HG02610 (cell line): ENCODE measurements around the gene AKAP6.

ENCODE experiments used
- ATAC-seq: cut with Tn5 transposase; IDR thresholded peaks from one replicate; pipeline ENCODE4 v1.9.1; 2021; ENCODE audit warnings: mild to moderate bottlenecking, moderate library complexity; ENCODE audit not compliant: unreplicated experiment

AKAP6 gene

GRCh38 chr14:32474478-32475195, 145.5 kb downstream of the AKAP6 start:
- ATAC-seq: no peak

GRCh38 chr14:32476532-32476931, 147.4 kb downstream of the AKAP6 start:
- no peak for ATAC-seq

GRCh38 chr14:32477396-32477795, 148.3 kb downstream of the AKAP6 start:
- no peak for ATAC-seq

- no peak for ATAC-seq
These were observed 149.0 kb downstream of the AKAP6 start for GRCh38 chr14:32478050-32478449.

- no peak for ATAC-seq
These were observed 151.2 kb downstream of the AKAP6 start for GRCh38 chr14:32480337-32480736.

- no peak for ATAC-seq
These were observed 152.6 kb downstream of the AKAP6 start for GRCh38 chr14:32481707-32482106.

GRCh38 chr14:32491416-32492016, 162.4 kb downstream of the AKAP6 start:
- no peak for ATAC-seq

GRCh38 chr14:32492457-32492856, 163.4 kb downstream of the AKAP6 start:
- no peak for ATAC-seq

GRCh38 chr14:32494609-32495434, 165.7 kb downstream of the AKAP6 start:
- ATAC-seq: no peak

- no peak for ATAC-seq
These were observed 166.3 kb downstream of the AKAP6 start for GRCh38 chr14:32495435-32495734.

- no peak for ATAC-seq
These were observed 168.2 kb downstream of the AKAP6 start for GRCh38 chr14:32497248-32497647.

- no peak for ATAC-seq
These were observed 178.2 kb downstream of the AKAP6 start for GRCh38 chr14:32507029-32507984.

- ATAC-seq: no peak
These were observed 179.2 kb downstream of the AKAP6 start for GRCh38 chr14:32508281-32508680.

GRCh38 chr14:32509632-32510187, 180.6 kb downstream of the AKAP6 start:
- no peak for ATAC-seq

GRCh38 chr14:32510815-32511214, 181.7 kb downstream of the AKAP6 start:
- no peak for ATAC-seq

- no peak for ATAC-seq
These were observed 183.2 kb downstream of the AKAP6 start for GRCh38 chr14:32512348-32512747.

- ATAC-seq: no peak
These were observed 183.7 kb downstream of the AKAP6 start for GRCh38 chr14:32512813-32513212.

GRCh38 chr14:32513571-32514009, 184.5 kb downstream of the AKAP6 start:
- no peak for ATAC-seq

- no peak for ATAC-seq
These were observed 185.1 kb downstream of the AKAP6 start for GRCh38 chr14:32514236-32514635.

GRCh38 chr14:32514681-32515080, 185.6 kb downstream of the AKAP6 start:
- no peak for ATAC-seq
